GM18873 (cell line): ENCODE results near the gene TMCC3.

ENCODE experiments used
- ATAC-seq: cut with Tn5 transposase; IDR thresholded peaks from one replicate; pipeline ENCODE4 v1.9.1; 2021; ENCODE audit warnings: mild to moderate bottlenecking, moderate library complexity, moderate number of reproducible peaks; ENCODE audit not compliant: unreplicated experiment, low FRiP score

TMCC3 gene

GRCh38 chr12:94637390-94638113, 12.8 kb downstream of the TMCC3 start:
- no peak for ATAC-seq

GRCh38 chr12:94636462-94637085, 13.8 kb downstream of the TMCC3 start:
- ATAC-seq: no peak

GRCh38 chr12:94634717-94635116, 15.6 kb downstream of the TMCC3 start:
- no peak for ATAC-seq

GRCh38 chr12:94633401-94633800, 17.0 kb downstream of the TMCC3 start:
- ATAC-seq: no peak

- ATAC-seq: no peak
Observed at GRCh38 chr12:94631058-94631457, 19.3 kb downstream of the TMCC3 start.

GRCh38 chr12:94628819-94629472, 21.4 kb downstream of the TMCC3 start:
- no peak for ATAC-seq

- no peak for ATAC-seq
Observed at GRCh38 chr12:94628369-94628768, 22.0 kb downstream of the TMCC3 start.

- ATAC-seq: no peak
Observed at GRCh38 chr12:94625531-94625930, 24.8 kb downstream of the TMCC3 start.

GRCh38 chr12:94623161-94623920, 27.0 kb downstream of the TMCC3 start:
- ATAC-seq: no peak

GRCh38 chr12:94622475-94622874, 27.9 kb downstream of the TMCC3 start:
- no peak for ATAC-seq

GRCh38 chr12:94621662-94622359, 28.5 kb downstream of the TMCC3 start:
- ATAC-seq: peak; percentile 88

GRCh38 chr12:94620621-94621020, 29.7 kb downstream of the TMCC3 start:
- no peak for ATAC-seq

GRCh38 chr12:94618995-94619695, 31.2 kb downstream of the TMCC3 start:
- ATAC-seq: no peak

GRCh38 chr12:94617101-94617500, 33.3 kb downstream of the TMCC3 start:
- no peak for ATAC-seq

- ATAC-seq: no peak
Observed at GRCh38 chr12:94616203-94616729, 34.1 kb downstream of the TMCC3 start.

- no peak for ATAC-seq
Observed at GRCh38 chr12:94615260-94616181, 34.8 kb downstream of the TMCC3 start.

- ATAC-seq: no peak
Observed at GRCh38 chr12:94614288-94614721, 36.1 kb downstream of the TMCC3 start.

GRCh38 chr12:94609917-94610443, 40.4 kb downstream of the TMCC3 start:
- no peak for ATAC-seq
